AML-193 (cell line): ENCODE measurements around the gene MICALL2.

ENCODE experiments used
- DNase-seq, 2 experiments: peaks; one replicate each; lab custom pipeline; 2025; lab: John Stamatoyannopoulos, UW

Gene MICALL2

DNA sequence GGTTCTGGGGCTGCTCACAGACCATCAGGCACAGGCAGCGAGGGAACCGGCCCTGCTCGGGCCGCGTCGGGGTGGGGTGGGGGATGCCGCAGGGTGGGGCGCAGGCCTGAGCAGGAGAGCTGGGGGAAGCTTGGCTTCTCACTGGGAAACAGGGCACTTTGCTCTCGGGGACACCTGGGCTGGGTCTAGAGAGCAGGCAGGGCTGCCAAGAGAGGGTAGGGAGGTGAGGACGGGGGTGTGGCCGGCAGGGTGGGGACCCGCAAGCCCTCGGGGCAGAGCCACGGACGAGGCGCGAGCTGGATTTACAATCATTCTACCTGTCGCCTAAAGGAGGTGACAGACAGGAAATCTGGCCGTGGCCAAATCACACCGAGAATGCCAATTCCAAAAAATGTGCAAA, 33.9 kb upstream of the MICALL2 start:
- no peak for DNase-seq

DNA sequence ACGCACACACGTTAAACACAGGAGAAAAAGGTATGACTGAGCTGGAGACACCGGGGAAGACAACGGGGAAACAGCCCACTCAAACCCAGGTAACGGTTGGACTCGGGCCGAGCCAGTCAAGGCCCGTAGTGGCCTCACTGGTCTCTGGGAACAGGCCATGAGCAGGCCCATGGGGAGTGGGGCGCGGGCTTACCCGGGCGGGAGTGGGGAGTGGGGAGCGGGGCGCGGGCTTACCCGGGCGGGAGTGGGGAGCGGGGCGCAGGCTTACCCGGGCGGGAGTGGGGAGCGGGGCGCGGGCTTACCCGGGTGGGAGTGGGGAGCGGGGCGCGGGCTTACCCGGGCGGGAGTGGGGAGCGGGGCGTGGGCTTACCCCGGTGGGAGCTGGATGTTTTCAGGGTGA, 33.4 kb upstream of the MICALL2 start:
- no peak for DNase-seq

DNA sequence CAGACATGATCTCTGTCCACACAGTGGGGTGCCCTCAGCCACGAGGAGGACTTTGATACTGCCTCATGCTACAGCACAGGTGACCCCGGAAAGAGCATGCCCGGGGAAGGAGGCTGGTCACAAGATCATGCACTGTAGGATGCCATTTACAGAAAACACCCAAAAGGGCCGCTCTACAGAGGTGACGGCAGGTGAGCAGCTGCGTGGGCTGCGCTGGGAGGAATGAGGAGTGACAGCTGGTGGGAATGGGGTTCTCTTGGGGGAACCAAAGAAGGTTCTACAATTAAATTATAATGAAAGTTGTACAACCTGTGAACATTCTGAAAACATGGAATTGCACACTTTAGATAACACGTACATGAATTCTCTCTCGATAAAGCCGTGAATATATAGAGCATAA, 33.0 kb upstream of the MICALL2 start:
- no peak for DNase-seq

DNA sequence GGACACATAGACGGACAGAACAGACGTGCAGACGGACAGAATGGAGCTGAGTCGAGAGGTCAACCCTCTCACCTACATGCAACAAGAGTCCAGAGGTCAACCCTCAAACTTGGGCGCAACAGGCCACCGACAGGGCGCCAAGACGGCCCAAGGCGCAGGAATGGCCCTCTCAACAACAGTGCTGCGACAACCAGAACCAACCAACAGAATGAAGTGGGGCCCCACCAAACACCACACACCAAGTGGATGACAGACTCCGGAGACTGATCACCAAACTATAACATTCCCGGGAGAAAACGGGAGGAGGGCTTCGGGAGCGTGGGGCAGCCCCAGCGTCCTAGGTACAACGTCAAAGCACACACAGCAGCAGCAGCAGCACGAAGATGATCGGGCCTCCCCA, 31.6 kb upstream of the MICALL2 start:
- no peak for DNase-seq

DNA sequence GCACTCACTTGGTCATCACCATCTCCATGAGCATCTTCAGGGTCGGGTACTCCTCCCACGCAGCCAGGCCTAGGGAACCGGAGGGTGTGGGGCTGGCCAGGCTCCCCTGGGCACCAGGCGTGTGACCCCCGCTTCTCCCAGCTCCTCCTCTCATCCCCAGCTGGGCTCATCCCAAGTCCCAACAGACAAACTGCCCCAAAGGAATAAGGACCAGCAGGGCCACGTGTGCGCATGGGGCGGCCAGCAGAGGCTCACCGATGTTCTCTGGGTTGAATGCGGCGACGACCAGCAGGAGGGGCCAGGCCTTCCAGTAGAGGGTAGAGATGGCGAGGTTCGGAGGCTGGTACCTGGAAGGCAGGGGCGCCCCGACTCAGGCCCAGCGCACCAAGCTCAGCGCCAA, 30.1 kb upstream of the MICALL2 start:
- DNase-seq = no peak

DNA sequence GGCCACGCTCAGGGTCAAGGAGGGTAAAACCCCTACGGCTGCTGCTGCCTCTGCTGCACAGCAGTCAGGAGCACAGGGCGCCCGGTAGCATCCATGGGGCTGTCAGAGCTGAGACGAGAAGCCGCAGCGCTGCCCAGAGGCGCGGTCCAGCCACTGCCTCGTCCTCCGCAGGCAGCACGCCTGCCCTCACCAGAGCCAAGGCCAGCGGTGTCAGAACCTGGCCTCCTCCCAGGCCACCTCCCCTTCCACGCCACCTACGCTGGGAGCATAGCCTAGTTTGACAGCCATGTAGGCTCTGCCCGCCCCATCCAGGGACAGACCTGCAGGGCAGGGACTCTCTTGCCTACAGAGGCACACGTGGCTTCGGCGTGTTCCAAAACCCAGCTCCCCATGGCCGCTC, 28.7 kb upstream of the MICALL2 start:
- DNase-seq = no peak

DNA sequence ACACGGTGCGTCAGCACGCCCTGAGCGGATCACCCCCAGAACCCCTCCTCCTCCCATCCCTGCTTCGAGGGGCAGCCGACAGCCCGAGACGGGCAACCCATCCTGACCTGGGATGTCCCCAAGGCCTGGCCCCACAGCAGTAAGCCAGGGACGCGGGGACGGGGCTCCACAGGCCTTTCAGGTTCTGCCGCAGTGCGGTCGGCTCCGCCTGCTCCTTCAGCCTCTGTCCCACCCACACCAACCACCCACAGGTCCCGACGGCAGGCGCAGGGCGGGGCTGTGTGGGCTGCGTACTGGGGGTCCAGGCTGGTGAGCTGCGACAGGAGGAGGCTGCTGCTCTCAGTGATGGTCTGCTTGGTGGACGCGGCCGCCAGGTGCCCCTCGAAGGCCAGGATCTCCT, 28.2 kb upstream of the MICALL2 start:
- no peak for DNase-seq

DNA sequence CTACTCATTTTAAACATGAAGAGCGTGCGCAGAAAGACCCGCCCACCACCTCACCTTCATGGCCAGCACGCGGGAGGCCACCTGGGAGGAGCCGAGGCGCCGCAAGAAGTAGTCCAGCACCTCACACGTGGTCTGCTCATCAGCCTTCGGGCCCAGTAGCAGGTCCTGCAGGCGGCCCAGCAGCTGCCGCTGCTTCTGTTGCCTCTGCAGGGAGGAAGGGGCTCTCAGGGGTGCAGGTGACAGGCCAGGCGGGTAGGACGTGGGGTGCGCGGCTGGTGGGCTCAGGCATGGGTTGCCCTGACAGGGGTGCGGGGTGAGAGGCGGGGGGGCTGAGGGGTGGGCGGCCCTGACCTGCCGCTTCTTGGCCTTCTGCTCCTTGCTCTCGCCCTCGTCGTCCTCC, 27.3 kb upstream of the MICALL2 start:
- no peak for DNase-seq

DNA sequence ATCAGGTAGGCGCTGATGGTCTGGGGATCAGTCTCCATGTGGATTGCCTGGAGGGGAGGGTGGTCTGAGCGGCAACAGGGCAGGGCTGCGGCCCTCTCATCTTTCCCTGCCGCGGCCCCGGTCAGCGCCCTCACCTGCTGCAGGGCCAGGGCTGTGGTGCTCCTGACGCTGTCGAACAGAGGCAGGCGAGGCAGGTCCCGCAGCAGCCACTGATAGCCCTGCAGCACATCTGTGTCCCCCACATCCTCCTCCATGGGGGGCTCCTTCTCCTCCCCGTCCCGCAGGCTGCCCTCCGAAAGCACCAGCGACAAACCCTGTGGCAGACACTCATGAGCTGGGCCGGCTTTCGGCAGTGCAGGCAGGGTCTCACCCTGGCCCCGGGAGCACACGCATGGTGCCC, 25.9 kb upstream of the MICALL2 start:
- DNase-seq = no peak

DNA sequence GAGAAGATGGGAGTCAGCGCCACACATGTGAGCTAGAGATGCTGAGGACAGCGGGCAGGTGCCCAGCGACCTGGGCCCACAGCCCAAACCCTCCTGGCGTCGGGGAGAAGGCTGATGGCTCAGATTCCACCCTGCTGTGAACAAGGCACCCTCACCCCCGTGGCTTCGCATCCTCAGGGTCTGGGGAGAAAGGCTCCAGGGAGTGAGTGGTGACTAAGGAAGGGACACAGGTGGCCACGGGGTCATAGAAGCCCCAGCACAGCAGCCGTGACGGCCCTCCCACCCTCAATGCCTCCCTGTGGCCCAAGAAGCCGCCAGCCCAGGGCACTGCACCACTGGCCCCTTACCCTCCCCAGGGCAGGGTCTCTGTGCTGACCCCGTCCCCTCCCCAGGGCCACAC, 25.3 kb upstream of the MICALL2 start:
- DNase-seq = no peak

DNA sequence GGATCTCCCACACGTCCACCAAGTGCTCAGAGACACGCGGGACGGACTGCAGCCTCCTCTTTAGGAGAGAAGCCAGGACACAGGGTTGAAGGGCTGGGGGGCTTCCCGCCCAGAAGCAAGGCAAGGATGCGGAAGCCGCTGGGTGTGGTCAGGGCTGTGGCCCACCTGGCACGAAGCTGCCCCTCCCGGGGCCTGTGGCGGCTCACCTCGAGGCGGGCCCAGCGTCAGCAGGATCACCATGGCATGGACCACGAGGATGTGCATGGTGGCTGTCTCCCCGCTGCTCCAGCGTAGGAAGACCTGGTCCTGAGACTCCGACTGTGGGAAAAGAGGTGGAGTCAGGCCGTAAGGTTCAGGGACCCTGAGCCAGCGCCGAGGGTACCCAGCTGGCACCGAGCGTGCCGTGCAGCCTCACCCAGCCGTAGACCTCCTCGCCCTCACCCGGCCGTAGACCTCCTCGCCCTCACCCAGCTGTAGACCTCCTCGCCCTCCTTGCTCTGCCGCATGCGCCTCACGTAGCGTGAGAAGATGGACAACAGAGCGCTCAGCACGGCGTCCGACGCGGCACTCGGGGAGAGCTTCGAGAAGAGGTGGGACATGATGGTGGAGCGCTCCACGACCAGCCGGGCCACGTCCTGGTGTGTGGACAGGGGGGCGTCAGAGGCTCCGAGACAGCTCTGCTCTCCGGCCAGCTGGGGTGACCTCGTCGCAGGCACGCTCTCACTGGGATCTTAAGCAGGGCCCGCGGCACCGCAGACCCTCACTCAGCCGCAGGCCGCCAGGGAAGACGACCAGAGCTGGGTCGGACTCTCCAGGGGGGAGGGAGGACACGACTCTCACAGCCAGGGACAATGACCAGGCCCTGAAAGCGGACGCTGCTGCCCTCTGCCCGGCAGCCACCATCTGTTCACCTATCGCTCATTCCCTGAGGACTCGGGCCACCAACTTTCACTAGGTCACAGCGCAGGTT, 24.6 kb upstream of the MICALL2 start:
- DNase-seq = no peak

DNA sequence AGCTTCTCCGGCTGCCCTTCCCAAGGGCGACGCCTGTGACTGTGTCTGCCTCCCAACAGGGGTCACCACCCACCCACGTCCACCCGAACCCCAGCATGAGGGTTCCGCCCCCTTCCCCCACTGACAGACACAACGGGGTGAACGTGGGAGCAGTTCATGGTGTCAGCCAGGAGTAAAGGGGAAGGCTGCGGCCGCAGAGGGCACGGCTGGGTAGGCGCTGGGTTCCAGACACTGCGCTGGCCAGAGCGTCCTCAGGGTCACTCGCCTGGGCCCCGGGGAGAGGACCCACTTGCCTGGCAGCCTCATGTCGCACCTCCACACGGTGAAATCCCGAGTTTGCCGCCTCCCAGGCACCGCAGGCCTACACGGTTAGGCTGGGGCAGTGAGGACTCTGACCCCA, 23.8 kb upstream of the MICALL2 start:
- no peak for DNase-seq

DNA sequence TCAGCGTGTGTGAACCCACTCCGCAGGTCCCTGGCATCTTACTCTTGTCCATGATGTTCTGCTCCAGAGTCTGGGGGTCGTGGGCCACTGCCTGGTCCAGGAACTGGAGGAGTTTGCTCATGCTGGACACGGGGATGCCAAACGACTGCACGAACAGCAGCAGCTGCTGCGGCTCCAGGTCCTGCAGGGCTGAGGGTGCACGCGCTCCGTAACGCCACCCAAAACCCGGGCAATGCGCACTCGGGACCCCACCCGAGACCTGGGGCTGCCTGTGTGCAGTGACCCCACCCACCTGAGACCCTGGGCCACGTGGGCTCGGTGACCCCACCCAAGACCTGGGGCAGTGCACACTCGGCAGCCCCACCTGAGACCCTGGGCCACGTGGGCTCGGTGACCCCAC, 22.0 kb upstream of the MICALL2 start:
- DNase-seq = no peak

DNA sequence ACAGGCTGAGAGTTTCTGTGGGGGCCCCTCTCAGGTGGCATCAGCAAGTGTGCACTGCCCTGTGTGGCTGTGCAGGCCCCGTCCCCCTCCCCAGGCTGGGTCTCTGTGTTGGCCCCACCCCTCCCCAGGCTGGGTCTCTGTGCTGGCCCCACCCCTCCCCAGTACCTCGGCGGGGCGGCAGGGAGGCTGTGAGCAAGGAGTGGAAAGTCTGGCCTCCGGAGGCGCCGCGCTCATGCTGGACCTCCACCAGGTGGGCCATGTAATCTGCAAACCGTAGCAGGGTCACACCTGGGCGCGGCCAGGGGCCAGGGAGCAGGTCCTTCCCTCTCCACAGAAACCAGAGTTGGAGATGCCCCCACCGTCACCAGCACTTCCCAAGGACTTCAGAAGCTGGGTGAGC, 21.4 kb upstream of the MICALL2 start:
- DNase-seq = no peak

DNA sequence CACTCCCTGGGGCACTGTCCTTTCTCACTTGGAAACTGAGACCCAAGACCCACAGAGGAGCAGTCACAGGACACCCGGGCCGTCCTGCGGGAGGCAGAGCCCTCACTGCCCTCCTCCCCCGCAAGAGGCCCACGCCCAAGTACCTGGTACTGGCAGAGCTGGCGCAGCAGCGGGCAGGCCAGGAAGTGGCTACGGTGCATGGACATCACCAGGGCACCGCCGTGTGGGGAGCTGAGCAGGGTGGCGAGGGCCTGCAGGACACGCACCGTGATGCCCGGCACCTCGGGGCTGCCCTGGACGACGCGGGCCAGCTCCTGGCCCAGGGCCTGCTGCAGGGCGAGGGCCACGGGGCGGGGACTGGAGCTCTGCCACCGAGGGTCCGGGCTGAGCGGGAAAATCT, 20.0 kb upstream of the MICALL2 start:
- DNase-seq = no peak

DNA sequence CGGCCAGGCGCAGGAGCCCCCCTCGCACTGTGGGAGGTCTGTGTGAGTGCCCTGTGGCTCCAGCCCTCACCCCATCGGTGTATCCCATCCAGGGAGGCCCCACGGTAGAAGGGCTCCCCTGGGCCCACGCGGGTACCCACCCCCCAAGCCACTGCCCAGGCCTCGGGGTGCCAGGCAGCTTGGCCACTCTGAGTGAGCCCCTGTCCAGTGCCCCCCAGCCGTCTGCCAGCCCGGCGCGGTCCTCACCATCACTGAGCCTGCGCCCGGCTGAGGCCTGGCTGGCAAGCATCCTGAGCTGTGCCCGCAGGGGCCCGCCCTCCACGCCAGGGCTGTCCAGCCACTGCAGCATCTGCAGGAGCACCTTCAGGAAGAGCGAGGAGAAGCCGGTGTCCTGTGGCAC, 19.2 kb upstream of the MICALL2 start:
- DNase-seq = no peak

DNA sequence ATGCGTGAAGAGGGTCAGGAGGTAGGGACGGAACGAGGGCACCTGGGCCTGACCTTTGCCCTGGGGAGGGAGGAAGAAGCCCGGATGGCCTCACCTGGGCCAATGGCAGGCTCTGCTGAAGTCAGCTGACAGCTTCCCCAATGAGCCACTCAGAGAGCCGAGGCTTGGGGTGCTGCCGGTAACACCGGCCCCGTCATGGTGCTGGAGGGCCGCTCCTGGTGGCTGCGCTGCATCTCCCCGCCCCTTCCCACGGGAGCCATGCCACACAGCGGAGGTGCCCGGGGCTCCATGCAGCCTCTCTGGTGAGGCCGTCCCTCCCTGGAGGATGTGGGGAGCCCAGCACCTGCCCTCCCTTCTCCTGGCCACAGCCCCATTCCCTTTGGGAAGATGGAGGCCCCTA, 17.6 kb upstream of the MICALL2 start:
- DNase-seq = no peak

DNA sequence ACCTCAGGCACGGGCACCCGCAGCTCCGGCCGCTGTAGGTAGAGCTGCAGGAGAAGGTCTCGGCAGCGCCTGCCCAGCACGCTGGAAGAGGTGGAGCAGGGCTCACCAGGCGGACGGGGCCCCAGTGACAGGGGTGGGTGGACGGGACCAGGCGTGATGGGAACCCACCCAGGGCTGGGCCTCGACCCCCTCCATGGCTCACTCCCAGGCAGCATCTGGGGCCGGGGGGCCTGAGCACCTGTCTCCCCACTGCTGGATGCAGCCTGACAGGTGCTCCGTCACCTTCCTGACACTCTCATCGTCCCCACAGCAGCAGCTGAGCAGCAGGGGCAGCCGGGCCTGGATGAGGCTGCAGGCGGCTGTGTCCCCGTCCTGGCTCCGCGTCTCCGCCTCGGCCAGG, 16.7 kb upstream of the MICALL2 start:
- DNase-seq = no peak

DNA sequence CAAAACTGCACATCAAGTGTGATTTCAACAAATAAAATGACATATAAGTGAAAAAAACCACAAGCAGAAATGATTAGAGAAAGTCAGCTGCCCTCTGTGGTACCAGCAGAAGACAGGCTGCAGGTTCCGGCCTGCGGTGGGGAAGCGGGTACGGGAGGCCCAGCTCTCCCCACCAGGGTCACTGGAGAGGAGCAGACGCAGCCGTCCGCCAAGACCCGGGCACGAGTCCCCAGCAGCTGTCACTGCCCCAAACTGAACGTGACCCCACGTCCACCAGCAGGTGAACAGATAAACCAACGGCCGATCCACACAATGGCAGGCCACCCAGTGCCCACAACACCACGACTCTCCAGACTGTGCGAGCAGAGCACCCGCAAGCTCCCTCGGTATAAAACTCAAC, 16.1 kb upstream of the MICALL2 start:
- DNase-seq = no peak

DNA sequence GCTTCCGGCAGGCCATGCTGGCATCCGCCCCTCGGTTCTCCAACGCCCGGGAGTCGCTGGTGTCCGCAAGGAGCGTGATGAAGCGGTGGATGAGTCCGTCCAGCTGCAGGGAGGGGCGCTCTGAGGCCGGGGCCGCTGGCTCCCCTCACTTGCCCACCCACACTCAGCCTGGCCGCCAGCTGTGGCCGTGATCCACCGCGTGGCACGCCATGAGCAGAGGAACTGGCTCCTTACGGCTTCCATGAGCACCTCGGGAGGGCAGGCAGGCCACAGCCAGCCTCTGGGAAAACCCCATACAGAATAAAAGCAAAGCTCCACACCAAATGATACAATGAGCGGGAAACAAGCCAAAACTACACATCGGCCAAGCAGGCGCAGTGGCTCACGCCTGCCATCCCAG, 15.5 kb upstream of the MICALL2 start:
- DNase-seq = no peak

DNA sequence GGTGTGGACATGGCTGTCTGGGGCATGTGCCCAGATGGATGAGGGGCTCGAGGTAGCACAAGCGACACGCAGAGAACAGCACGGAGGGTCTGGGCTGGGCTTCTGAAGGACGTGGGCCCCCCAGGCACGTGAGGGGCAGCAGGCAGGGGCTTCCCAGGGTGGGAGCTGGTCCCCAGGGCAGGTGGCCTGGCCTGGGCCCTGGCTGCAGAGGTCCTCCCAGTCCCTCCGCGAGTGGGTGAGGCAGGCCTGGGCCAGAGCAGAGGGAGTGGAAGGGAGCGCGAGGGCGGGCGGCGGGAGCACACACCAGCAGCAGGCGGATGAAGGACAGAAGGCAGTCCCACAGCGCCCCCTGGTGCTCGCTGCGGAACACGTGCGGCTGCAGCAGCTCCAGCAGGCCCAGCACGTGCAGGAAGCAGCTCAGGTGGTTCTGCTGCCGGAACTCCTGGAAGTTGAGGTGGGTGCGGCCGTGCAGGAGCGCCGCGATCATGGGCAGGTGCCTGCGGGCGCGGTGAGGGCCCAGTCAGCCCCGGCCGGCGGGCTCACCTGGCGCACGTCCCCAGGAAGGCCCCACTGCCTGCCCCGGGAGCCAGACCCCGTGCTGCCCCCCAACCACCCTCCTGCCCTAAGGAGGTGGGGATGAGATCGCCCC, 14.7 kb upstream of the MICALL2 start:
- DNase-seq = peak; percentile 34 to 35

DNA sequence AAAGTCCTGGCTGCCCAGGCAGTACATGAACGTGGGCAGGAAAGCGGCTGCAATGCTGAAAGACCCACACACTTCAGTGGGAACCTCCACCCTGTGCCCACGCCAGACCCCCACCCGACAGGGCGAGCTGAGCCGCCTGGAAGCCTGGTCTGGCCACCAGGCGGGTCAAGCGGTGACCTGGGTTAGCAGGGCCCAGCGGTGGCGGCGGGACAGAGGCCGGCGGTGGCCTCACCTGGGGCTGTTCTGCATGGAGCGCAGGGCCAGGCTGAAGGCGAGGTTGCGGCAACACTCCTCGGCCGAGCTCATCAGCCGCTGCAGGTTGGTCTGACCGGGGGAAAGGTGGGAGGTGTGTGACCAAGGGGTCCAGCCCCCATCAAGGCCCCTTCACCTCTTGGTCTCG, 11.6 kb upstream of the MICALL2 start:
- no peak for DNase-seq

DNA sequence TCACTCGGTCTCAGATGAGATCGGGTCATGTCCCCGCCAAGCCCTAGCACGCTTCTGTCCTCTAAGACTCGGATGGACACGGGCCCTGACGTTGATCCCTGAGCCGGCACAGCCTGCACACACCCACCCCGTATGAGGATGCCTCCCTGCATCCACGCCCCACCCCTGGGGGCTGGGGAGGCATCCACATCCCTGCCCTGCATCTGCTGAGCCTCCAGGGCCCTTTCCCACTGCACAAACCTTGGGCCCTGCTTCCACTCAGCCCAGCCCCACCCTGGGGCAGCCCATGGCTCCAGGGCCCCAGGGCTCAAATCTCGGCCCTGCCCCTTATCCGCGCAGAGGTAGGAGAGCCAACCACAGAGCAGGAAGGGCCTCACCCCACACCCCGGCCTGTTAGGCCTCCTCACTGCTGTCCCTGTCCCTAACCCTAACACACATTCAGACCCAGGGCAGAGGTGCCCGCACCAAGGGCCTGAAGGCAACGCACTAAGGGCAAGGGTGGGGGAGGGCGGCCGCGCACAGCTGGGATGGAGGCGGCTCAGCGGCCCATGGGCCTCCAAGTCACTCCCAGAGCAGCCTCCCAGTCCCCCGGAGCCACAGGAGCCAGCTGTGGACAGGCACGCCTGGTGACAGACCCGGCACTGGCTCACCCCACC, 9.5 kb upstream of the MICALL2 start:
- DNase-seq = no peak
